ENCODE results near the gene CRX.

- TF ChIP-seq POLR2A (IDR thresholded peaks at IDR 0.05; ENCODE audit: low read depth, low read length) (no peak), POLR2AphosphoS5 (IDR thresholded peaks at IDR 0.05; ENCODE audit: low read depth, low read length) (no peak)
These were observed 43.4 kb downstream of the CRX start for GRCh38 chr19:47865166-47865565.

Measured in GM12892 (cell line).